ENCODE measurements around the gene ALAD. TPM values are rescaled to one million over a fixed set of nuclear protein-coding genes. Genes with fewer than 3 reads are reported as not detected.

The ALAD gene
- total RNA-seq, 4 donors from 2014 or later = 23.5 to 50.0 (median 31.8) TPM

DNA sequence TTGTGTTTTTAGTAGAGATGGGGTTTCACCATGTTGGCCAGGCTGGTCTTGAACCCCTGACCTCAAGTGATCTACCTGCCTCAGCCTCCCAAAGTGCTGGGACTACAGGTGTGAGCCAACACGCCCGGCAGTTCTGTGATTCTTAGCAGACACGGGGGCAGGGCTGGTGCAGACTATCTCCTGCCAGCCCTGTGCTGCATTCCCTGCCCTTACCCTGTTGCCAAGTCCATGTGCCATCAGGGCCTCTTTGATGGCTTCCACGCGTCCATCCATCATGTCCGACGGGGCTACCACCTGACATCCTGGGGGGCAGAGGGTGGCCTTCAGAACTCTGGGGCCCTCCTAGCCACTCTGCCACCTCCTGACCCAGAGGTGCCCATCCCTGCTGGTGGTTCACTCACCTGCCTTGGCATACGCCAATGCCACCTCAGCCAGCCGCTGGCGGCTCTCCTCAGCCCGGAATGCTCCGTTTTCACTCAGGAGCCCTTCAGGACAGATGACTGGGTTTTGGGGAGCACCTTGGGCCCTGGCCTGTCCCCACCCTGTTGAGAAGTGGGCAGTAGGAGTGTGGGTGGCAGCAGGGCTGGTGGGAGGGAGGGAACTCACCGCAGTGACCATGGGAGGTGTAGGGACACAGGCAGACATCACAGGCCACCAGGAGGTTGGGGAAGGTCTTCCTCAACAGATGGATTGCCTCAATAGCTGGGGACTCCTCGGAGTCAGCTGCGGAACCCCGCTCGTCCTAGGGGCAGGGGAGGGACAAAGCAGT is 10.7 kb downstream of the ALAD start:
- peaks cover 35 to 41% of the 10 kb centered on the region in 2 donors for H3K36me3 ChIP-seq
- intact Hi-C loops (cut with DNase I) = no loop called here
- no peaks in the 10 kb centered on the region for H3K9me3 ChIP-seq
- no peaks in the 10 kb centered on the region for H3K27me3 ChIP-seq
- no peak for DNase-seq
- no peak overlapping the region for H3K4me3 ChIP-seq (replicated peaks in 1 of 3)
- no peak overlapping the region for H3K27ac ChIP-seq
- WGBS, 2 donors = 94 to 95% methylated on average over 14 to 15 of the region's 17 CpGs
- no peaks in the 10 kb centered on the region for H3K4me1 ChIP-seq
- TF ChIP-seq POLR2A (IDR thresholded peaks at IDR 0.05) = no peak
- TF ChIP-seq, protein P1, sequence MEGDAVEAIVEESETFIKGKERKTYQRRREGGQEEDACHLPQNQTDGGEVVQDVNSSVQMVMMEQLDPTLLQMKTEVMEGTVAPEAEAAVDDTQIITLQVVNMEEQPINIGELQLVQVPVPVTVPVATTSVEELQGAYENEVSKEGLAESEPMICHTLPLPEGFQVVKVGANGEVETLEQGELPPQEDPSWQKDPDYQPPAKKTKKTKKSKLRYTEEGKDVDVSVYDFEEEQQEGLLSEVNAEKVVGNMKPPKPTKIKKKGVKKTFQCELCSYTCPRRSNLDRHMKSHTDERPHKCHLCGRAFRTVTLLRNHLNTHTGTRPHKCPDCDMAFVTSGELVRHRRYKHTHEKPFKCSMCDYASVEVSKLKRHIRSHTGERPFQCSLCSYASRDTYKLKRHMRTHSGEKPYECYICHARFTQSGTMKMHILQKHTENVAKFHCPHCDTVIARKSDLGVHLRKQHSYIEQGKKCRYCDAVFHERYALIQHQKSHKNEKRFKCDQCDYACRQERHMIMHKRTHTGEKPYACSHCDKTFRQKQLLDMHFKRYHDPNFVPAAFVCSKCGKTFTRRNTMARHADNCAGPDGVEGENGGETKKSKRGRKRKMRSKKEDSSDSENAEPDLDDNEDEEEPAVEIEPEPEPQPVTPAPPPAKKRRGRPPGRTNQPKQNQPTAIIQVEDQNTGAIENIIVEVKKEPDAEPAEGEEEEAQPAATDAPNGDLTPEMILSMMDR (IDR thresholded peaks at IDR 0.05) = no peak

DNA sequence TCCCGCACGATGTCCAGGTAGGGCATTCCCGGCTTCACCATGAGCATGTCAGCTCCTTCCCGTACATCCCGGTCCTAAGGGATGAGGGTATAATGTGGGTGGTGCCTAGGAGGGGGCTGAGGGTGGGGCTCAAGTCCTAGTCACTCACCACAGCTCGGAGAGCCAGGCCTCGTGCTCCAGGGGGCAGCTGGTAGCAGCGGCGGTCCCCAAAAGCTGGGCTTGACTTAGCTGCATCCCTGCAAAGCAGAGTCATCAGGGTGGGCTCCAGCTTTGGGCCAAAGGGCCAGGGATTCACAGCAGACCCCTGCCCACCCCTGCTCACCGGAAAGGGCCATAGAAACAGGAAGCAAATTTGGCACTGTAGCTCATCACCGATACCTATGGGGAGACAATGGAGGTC is 11.6 kb downstream of the ALAD start:
- no peak for DNase-seq
- H3K27ac ChIP-seq = no peak overlapping the region

DNA sequence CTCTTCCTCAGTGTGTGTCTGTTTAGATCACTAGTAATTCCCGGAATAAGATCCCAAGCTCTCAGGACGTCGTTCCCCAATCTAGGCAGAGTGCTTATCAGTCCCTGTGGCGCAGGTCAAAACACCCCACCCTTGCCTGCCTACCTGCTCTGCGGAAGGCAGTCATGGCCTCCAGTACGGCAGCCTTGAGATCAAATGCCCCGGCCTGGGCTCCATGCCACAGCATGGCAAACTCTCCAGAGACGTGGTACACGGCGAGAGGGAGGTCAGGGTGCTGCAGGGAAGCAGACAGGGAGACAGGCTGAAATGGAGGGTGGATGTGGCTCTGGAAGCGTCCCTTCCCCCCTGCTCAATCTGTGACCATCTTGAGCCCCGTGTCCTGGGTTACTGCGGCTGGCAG is 12.3 kb downstream of the ALAD start:
- Histone ChIP-seq H3K4me1 (no peaks in the 10 kb centered on the region), H3K27me3 (no peaks in the 10 kb centered on the region), H3K9me3 (no peaks in the 10 kb centered on the region), H3K36me3 (peaks cover 35 to 41% of the 10 kb centered on the region in 2 donors), H3K4me3 (replicated peaks in 1 of 3) (no peak overlapping the region), H3K27ac (no peak overlapping the region)
- no peak for TF ChIP-seq POLR2A (IDR thresholded peaks at IDR 0.05)
- TF ChIP-seq, protein P1 (IDR thresholded peaks at IDR 0.05) = no peak
- WGBS, 2 donors = 96 to 100% methylated on average over 10 to 12 of the region's 13 CpGs
- DNase-seq = no peak
- intact Hi-C loops (cut with DNase I) = no loop called here

More for the DNA sequence above, 11.6 kb downstream of the ALAD start:
- peaks cover 35 to 41% of the 10 kb centered on the region in 2 donors for H3K36me3 ChIP-seq
- H3K9me3 ChIP-seq = no peaks in the 10 kb centered on the region
- H3K27me3 ChIP-seq = no peaks in the 10 kb centered on the region
- H3K4me3 ChIP-seq (replicated peaks in 1 of 3) = no peak overlapping the region
- intact Hi-C loops (cut with DNase I) = no loop called here
- TF ChIP-seq, protein P1 (IDR thresholded peaks at IDR 0.05) = no peak
- TF ChIP-seq POLR2A (IDR thresholded peaks at IDR 0.05) = no peak
- 94 to 96% methylated on average over 10 to 11 of the region's 11 CpGs for WGBS, 2 donors
- H3K4me1 ChIP-seq = no peaks in the 10 kb centered on the region

DNA sequence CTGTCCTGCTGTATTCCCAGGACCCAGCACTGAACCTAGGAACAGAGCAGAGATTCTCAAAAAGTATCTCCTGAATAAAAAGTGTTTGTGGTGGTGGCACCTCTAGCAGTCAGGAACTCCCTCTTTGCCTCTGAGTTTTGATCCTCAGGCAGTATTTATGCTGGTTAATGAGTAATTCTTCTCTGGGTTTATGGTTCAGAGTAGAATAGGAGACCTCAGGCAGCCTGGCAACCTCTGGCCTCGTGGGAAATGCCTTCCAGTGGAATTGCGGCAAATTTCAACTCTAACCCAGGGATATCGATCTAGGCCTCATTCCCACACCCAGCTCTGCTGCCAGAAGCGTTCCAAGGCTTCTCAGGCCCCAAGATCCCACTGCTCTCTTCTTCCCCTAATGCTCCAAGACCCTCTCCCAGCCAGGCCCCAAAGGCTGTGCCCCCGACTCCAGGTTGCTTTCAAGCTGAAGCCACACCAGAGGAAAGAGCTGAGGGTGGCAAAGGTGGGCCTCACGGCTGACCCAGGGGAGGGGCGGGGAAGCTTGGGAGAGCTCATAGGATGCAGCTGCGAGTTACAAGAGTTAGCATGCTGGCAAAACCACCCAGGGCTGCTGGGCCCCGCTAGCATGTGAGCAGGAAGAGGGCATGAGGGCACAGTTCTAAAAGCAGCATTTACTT is 13.4 kb downstream of the ALAD start:
- TF ChIP-seq, protein P1 (IDR thresholded peaks at IDR 0.05) = no peak
- no peak for TF ChIP-seq POLR2A (IDR thresholded peaks at IDR 0.05)
- no peaks in the 10 kb centered on the region for H3K4me1 ChIP-seq
- DNase-seq = no peak
- no peaks in the 10 kb centered on the region for H3K9me3 ChIP-seq
- no peak overlapping the region for H3K27ac ChIP-seq
- no peaks in the 10 kb centered on the region for H3K27me3 ChIP-seq
- WGBS, 2 donors = 84 to 91% methylated on average over 9 of the region's 9 CpGs
- no peak overlapping the region for H3K4me3 ChIP-seq (replicated peaks in 1 of 3)
- intact Hi-C loops (cut with DNase I) = no loop called here
- H3K36me3 ChIP-seq = peaks cover 35 to 41% of the 10 kb centered on the region in 2 donors
